Right lobe of liver (tissue), 6 donors: ENCODE measurements around the gene JPT1. TPM values are rescaled to one million over a fixed set of nuclear protein-coding genes. Genes with fewer than 3 reads are reported as not detected.
"Not testable (repeated sequence)": the region's sequence is repeated elsewhere in the genome, so short reads cannot be mapped to it uniquely, and the experiment has no call there.

ENCODE experiments used
- ATAC-seq, 4 donors: fragments of 200-7000 bp; cut with Tn5 transposase; one replicate each; pipeline ENCODE4 v1.9.1; 2020; ENCODE audit warnings: mild to moderate bottlenecking in 4 of 4, moderate library complexity in 4 of 4
- DNase-seq, 3 donors: peaks; one replicate each; pipeline ENCODE4 v3.0.0-alpha.2; 2020
- H3K27ac ChIP-seq, 3 donors: fragments of 200-600 bp; one replicate each; pipeline ENCODE4 v1.8.0; 2022
- H3K27me3 ChIP-seq, 2 donors: fragments of 200-600 bp; one replicate each; pipeline ENCODE4 v1.8.0; 2022
- H3K36me3 ChIP-seq, 4 donors: fragments of 200-600 bp; sonication (generic) in 1 of 4; one replicate each; pipeline versions ENCODE4 v1.5.1 to v1.8.0; 2017 to 2022; ENCODE audit warnings: control low read depth in 1 of 4
- H3K4me1 ChIP-seq, 4 donors: fragments of 200-600 bp; sonication (generic) in 1 of 4; one replicate each; pipeline versions ENCODE4 v1.5.1 to v1.8.0; 2017 to 2022; ENCODE audit warnings: control low read depth in 1 of 4
- H3K4me3 ChIP-seq, 3 donors: fragments of 200-600 bp; one replicate each; pipeline ENCODE4 v1.8.0; 2022
- H3K9me3 ChIP-seq, 4 donors: fragments of 200-600 bp; sonication (generic) in 1 of 4; one replicate each; pipeline versions ENCODE4 v1.5.1 to v1.8.0; 2017 to 2022; ENCODE audit warnings: control low read depth in 1 of 4
- CTCF ChIP-seq, 4 donors: fragments of 200-600 bp in 3 of 4; fragments of 450-650 bp in 1 of 4; IDR thresholded peaks; one replicate each; pipeline versions ENCODE4 v1.5.1 to v1.8.0; 2016 to 2022; ENCODE audit warnings: antibody characterized with exemption in 4 of 4, mild to moderate bottlenecking in 2 of 4
- POLR2A ChIP-seq: fragments of 450-650 bp; IDR thresholded peaks from one replicate; pipeline ENCODE4 v1.6.1; 2017; ENCODE audit warnings: antibody characterized with exemption, mild to moderate bottlenecking
- WGBS: methylation state at CpG from one replicate; pipeline ENCODE4 v1.1.6; 2018; ENCODE audit warnings: low coverage, low lambda C conversion rate; ENCODE audit not compliant: insufficient coverage; ENCODE audit errors: missing lambda C conversion rate; 5-methylcytosine and 5-hydroxymethylcytosine counted together
- intact Hi-C, 2 donors: fragments of 100-400 bp; cut with DNase I; formaldehyde crosslinking; loops; one replicate each; pipeline versions ENCODE4 v1.11.2 to v1.14.1; 2022
- total RNA-seq, 6 experiments: library from RNA; depleted of rRNA in 2 of 6; stranded (reverse); fragments of >200 nt in 2 of 6; fragmentation: NEBNext Ultra II Directional in 3 of 6; extraction: Animal tissue kit (Norgen Biotek cat#: 25700) in 3 of 6; gene quantifications; one replicate each; pipeline versions ENCODE4 v1.1.0 to v1.2.4, GENCODE V29; 2016 to 2023
- donor health status: DM: no; HTN: yes; CAD: no.
- donor health status: DM: no; HTN: no; CAD: no.
- donor health status: DM: no; HTN: no; CAD: no.
- donor health status: DM: no; HTN: yes; CAD: no.
- donor health status: DM: no; HTN: yes; CAD: no.

The JPT1 gene
- total RNA-seq, 6 experiments from 2014 or later = 16.7 to 57.8 (median 29.5) TPM

GRCh38 chr17:75135946-75136345 lies 18.4 kb downstream of the JPT1 start:
- Histone ChIP-seq H3K27ac (no peak overlapping the region), H3K4me1 (no peaks in the 10 kb centered on the region), H3K9me3 (no peaks in the 10 kb centered on the region), H3K27me3 (no peaks in the 10 kb centered on the region), H3K36me3 (no peaks in the 10 kb centered on the region), H3K4me3 (no peak overlapping the region)
- DNase-seq = no peak
- intact Hi-C loops = no loop called here
- no peak for TF ChIP-seq POLR2A
- no peak for TF ChIP-seq CTCF (IDR thresholded peaks at IDR 0.05)
- 93% methylated on average over 8 of the region's 8 CpGs for WGBS
- no peak for ATAC-seq

- H3K9me3 ChIP-seq = no peaks in the 10 kb centered on the region
- no peaks in the 10 kb centered on the region for H3K27me3 ChIP-seq
- ATAC-seq (no peak), DNase-seq (no peak)
- intact Hi-C loops = no loop called here
- TF ChIP-seq CTCF (IDR thresholded peaks at IDR 0.05) = no peak
- TF ChIP-seq POLR2A = no peak
- H3K36me3 ChIP-seq = no peaks in the 10 kb centered on the region
- no peak overlapping the region for H3K4me3 ChIP-seq
- WGBS = 90% methylated on average over 3 of the region's 5 CpGs
- peaks cover 0 to 5% (median 0%) of the 10 kb centered on the region in 4 donors for H3K4me1 ChIP-seq
- H3K27ac ChIP-seq = no peak overlapping the region
Observed at GRCh38 chr17:75135452-75135851, 18.9 kb downstream of the JPT1 start.

- H3K27ac ChIP-seq, H3K4me1 ChIP-seq, H3K27me3 ChIP-seq, H3K4me3 ChIP-seq, ATAC-seq, H3K36me3 ChIP-seq, intact Hi-C loops, DNase-seq, H3K9me3 ChIP-seq: not testable (repeated sequence)
- 83% methylated on average over 5 of the region's 14 CpGs for WGBS
Observed at GRCh38 chr17:75133607-75134347, 20.5 kb downstream of the JPT1 start.

- DNase-seq (no peak), ATAC-seq (no peak)
- intact Hi-C loops = no loop called here
- no peaks in the 10 kb centered on the region for H3K9me3 ChIP-seq
- H3K4me1 ChIP-seq = peaks cover 0 to 6% (median 0%) of the 10 kb centered on the region in 4 donors
- no peak overlapping the region for H3K27ac ChIP-seq
- H3K4me3 ChIP-seq = no peak overlapping the region
- no peaks in the 10 kb centered on the region for H3K36me3 ChIP-seq
- WGBS = 65% methylated on average over 3 of the region's 3 CpGs
- TF ChIP-seq POLR2A (no peak), CTCF (IDR thresholded peaks at IDR 0.05) (no peak)
- no peaks in the 10 kb centered on the region for H3K27me3 ChIP-seq
Observed at GRCh38 chr17:75133001-75133400, 21.3 kb downstream of the JPT1 start.

- intact Hi-C loops, H3K4me1 ChIP-seq, H3K27me3 ChIP-seq, DNase-seq, H3K9me3 ChIP-seq, ATAC-seq, H3K36me3 ChIP-seq: not testable (repeated sequence)
- peak overlapping the region; percentile 80 to 94 (median 87) for H3K4me3 ChIP-seq
- peak overlapping the region; percentile 66 to 85 (median 69) for H3K27ac ChIP-seq
- WGBS = 73% methylated on average over 18 of the region's 40 CpGs
Observed at GRCh38 chr17:75132018-75133000, 22.0 kb downstream of the JPT1 start.
